ENCODE measurements around the gene IDNK.

IDNK gene

GRCh38 chr9:83622939-83623678, at the start of gene IDNK:
IDNK (plus strand) TSS chr9:83623143; CDS start chr9:83623172, 29 bp downstream.
- 0 out of 2 replicates have a peak, but pooled peaks cover 3% of the 10 kb centered on the region for H3K79me2 ChIP-seq (ENCODE audit: low read length)
- H3K27me3 ChIP-seq (replicated peaks; ENCODE audit: insufficient read depth, low read length), result no peaks in the 10 kb centered on the region
- no peaks in the 10 kb centered on the region for H3K36me3 ChIP-seq (replicated peaks; ENCODE audit: insufficient read depth, low read length)
- peaks cover 9% of the 10 kb centered on the region for H3K4me1 ChIP-seq (ENCODE audit: low read length)
- TF ChIP-seq EZH2phosphoT487 (IDR thresholded peaks at IDR 0.05; ENCODE audit: low read length) (no peak), CTCF (IDR thresholded peaks at IDR 0.05; ENCODE audit: low read length) (no peak), EZH2 (optimal IDR thresholded peaks at IDR 0.05; ENCODE audit: low read depth, low read length) (no peak)
- no peaks in the 10 kb centered on the region for H4K20me1 ChIP-seq (ENCODE audit: insufficient read depth, low read length)
- H3K4me3 ChIP-seq (ENCODE audit: low read length), result peak within 1 kb of the TSS; percentile 94
- no peaks in the 10 kb centered on the region for H3K9me3 ChIP-seq (replicated peaks; ENCODE audit: insufficient read depth, low read length)
- H3F3A ChIP-seq (ENCODE audit: insufficient read depth, low read length), result peaks cover 12% of the 10 kb centered on the region
- H3K27ac ChIP-seq (ENCODE audit: low read length), result peak within 1 kb of the TSS; percentile 85
- peak within 1 kb of the TSS; percentile 90 for H3K9ac ChIP-seq (ENCODE audit: low read length)
- no peaks in the 10 kb centered on the region for H3K9me2 ChIP-seq (replicated peaks; ENCODE audit: insufficient read depth, low read length)
- peak; percentile 63 for DNase-seq
- peak within 1 kb of the TSS; percentile 96 for H2AFZ ChIP-seq (ENCODE audit: low read length)
- H3K4me2 ChIP-seq (ENCODE audit: low read depth, low read length), result peak within 1 kb of the TSS; percentile 98

- Histone ChIP-seq H3K4me2 (ENCODE audit: low read depth, low read length) (peak overlapping the region; percentile 44), H3K9ac (ENCODE audit: low read length) (no peak overlapping the region), H3K4me1 (ENCODE audit: low read length) (peaks cover 27% of the 10 kb centered on the region), H3K27me3 (replicated peaks; ENCODE audit: insufficient read depth, low read length) (no peaks in the 10 kb centered on the region), H3K9me2 (replicated peaks; ENCODE audit: insufficient read depth, low read length) (no peaks in the 10 kb centered on the region), H3K4me3 (ENCODE audit: low read length) (no peak overlapping the region), H3K9me3 (replicated peaks; ENCODE audit: insufficient read depth, low read length) (no peaks in the 10 kb centered on the region), H3K36me3 (replicated peaks; ENCODE audit: insufficient read depth, low read length) (no peaks in the 10 kb centered on the region), H3K79me2 (ENCODE audit: low read length) (no peaks in the 10 kb centered on the region), H3K27ac (ENCODE audit: low read length) (no peak overlapping the region), H3F3A (ENCODE audit: insufficient read depth, low read length) (0 out of 2 replicates have a peak, but pooled peaks cover 7% of the 10 kb centered on the region), H2AFZ (ENCODE audit: low read length) (no peak overlapping the region), H4K20me1 (ENCODE audit: insufficient read depth, low read length) (no peaks in the 10 kb centered on the region)
- DNase-seq, result peak; percentile 40
- TF ChIP-seq CTCF (IDR thresholded peaks at IDR 0.05; ENCODE audit: low read length) (no peak), EZH2 (optimal IDR thresholded peaks at IDR 0.05; ENCODE audit: low read depth, low read length) (no peak), EZH2phosphoT487 (IDR thresholded peaks at IDR 0.05; ENCODE audit: low read length) (no peak)
These were observed 48.5 kb upstream of the IDNK start for GRCh38 chr9:83574482-83574881.

GRCh38 chr9:83582029-83582428, 40.9 kb upstream of the IDNK start:
- Histone ChIP-seq H3K4me2 (ENCODE audit: low read depth, low read length) (no peak overlapping the region), H4K20me1 (ENCODE audit: insufficient read depth, low read length) (no peaks in the 10 kb centered on the region), H3K9me2 (replicated peaks; ENCODE audit: insufficient read depth, low read length) (no peaks in the 10 kb centered on the region), H3K27me3 (replicated peaks; ENCODE audit: insufficient read depth, low read length) (no peaks in the 10 kb centered on the region), H3K4me1 (ENCODE audit: low read length) (no peaks in the 10 kb centered on the region), H3K79me2 (ENCODE audit: low read length) (no peaks in the 10 kb centered on the region), H3K27ac (ENCODE audit: low read length) (no peak overlapping the region), H3F3A (ENCODE audit: insufficient read depth, low read length) (no peaks in the 10 kb centered on the region), H3K4me3 (ENCODE audit: low read length) (no peak overlapping the region), H3K9me3 (replicated peaks; ENCODE audit: insufficient read depth, low read length) (no peaks in the 10 kb centered on the region), H3K9ac (ENCODE audit: low read length) (no peak overlapping the region), H3K36me3 (replicated peaks; ENCODE audit: insufficient read depth, low read length) (no peaks in the 10 kb centered on the region), H2AFZ (ENCODE audit: low read length) (no peak overlapping the region)
- DNase-seq, result no peak
- TF ChIP-seq EZH2 (optimal IDR thresholded peaks at IDR 0.05; ENCODE audit: low read depth, low read length) (no peak), EZH2phosphoT487 (IDR thresholded peaks at IDR 0.05; ENCODE audit: low read length) (no peak), CTCF (IDR thresholded peaks at IDR 0.05; ENCODE audit: low read length) (no peak)
